ENCODE data around the gene CC2D2A.
"Not testable (repeated sequence)": the region's sequence is repeated elsewhere in the genome, so short reads cannot be mapped to it uniquely, and the experiment has no call there.

The CC2D2A gene

DNA sequence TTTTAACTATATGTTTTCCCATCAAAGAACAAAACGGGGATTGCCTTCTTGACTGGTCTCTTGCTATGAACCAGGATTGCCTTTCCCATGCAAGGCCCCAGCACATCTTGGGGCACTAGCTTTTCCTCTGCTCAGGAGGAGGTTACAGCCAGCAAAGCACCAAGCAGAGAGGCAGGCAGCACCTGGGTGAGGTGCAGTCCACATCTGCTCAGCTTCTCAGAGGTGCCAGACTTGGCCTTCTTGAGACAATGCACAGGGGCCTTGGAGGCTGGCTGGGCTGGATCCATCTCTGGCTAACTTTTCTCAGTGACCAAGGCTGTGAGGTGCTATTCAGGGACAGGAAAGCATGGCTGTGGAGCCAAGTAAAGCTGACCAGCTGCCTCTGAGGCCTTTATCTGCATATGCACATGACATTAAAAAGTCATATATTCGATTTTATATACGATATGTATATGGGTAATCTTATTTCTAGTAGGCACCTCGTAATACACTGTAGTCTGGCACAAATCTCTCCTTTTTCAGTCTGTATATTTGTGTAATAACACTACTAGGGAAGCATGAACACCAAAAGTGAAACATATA is 86.9 kb downstream of the CC2D2A start:
- DNase-seq: no peak

GRCh38 chr4:15557786-15558550 is 88.3 kb downstream of the CC2D2A start:
- DNase-seq: no peak

GRCh38 chr4:15558561-15558960 is 88.9 kb downstream of the CC2D2A start:
- no peak for DNase-seq

GRCh38 chr4:15562114-15562513 is 92.4 kb downstream of the CC2D2A start:
- peak in 20 of 58 donors; percentile 2 to 66 (median 16) for DNase-seq

DNA sequence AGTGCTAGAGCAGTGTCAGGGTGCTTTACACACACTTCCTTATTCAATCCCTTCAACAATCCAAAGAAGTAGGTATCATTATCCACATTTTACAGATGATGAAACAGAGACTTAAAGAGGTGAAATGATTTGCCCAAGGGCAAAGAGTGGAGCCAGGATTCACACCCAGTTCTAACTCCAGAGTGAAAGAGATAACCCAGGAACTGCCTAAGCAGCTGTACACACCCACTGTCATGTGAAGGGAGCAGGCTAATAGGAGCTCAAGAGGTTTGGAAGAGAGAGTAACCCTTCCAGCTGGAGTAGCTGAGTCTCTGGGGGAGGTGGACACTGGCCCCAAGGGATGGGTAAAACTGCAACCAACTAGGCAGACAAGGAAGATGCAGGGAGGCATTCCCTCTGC is 92.9 kb downstream of the CC2D2A start:
- DNase-seq: no peak

DNA sequence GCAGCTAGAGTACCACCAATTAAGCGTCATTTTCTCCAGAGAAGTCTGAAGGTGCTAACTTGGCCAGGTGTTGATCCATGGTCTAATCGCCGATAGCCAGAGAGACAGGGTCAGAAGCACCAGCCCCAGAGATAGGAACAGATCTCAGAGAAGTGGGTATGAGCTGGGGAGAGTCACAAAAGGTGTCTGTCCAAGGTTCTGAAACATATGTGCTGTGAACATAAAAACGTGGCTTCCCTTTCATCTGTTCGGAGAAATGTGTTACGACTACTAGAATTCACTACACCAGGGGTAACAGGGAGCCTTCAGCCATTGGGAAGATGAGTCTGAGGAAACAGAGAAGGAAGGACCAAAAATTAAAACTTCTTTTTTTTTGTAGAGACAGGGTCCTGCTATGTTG is 94.2 kb downstream of the CC2D2A start:
- no peak for DNase-seq

GRCh38 chr4:15568821-15569220 is 99.1 kb downstream of the CC2D2A start:
- no peak for DNase-seq

DNA sequence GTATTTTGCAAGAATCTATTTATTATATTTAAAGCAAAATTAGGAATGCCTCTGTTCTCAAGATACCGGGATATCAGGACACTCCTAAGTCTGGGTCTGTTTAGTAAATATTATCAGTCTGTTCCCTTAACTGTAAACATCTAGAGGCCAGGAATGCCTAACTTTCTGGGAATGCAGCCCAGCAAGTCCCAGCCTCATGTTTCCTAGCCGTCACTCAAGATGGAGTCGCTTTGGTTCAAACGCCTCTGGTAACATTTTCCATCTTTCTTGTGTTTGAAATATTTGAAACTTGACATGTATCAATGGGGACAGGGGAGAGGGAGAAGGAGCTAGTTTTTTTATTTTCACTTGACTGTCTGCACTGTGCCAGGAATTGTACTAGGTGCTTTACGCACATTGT is 100.1 kb downstream of the CC2D2A start:
- no peak for DNase-seq

- no peak for DNase-seq
These were observed 106.3 kb downstream of the CC2D2A start for GRCh38 chr4:15575966-15576365.

DNA sequence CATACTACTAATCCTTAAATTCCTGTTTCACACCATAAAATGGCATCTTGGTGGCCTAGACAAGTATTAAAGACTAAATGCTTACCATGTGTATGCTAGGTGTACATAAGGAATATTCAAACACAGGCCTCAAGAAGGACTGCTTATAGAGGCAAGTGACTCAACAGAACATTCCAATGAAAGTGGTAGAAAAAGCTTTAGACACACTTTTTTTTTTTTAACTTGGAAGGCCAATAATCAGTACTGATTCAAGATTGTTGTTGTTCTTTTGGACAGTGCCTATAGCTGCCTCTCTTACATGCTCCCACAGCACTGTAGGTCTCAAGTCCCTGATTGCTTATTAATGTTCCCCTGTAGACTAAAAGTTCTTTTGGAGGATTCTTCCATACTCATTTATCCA is 107.8 kb downstream of the CC2D2A start:
- no peak for DNase-seq

GRCh38 chr4:15584785-15585184 is 115.1 kb downstream of the CC2D2A start:
- DNase-seq: no peak

- no peak for DNase-seq
These were observed 115.6 kb downstream of the CC2D2A start for GRCh38 chr4:15585331-15585730.

- DNase-seq: no peak
These were observed 116.4 kb downstream of the CC2D2A start for GRCh38 chr4:15586066-15586465.

- no peak for DNase-seq
These were observed 118.0 kb downstream of the CC2D2A start for GRCh38 chr4:15587649-15588048.

DNA sequence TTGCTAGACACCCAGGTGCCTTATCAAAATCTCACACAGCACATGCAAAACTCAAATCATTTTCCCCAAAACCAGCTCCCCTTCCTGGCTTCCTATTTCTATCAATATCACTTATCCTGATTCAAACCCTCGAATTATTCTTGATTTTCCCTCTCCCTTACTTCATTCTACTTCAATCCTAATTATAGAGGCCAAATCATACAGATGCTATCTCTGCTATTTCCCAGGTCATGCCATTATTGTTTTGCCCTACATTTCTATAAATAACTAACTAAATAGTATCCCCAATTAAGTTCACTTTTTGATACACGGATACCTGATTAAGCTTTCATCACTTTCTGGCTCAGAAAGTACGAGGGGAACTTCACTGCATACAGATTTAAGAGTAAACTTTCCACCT is 123.1 kb downstream of the CC2D2A start:
- no peak for DNase-seq

GRCh38 chr4:15598644-15599043 is 129.0 kb downstream of the CC2D2A start:
- no peak for DNase-seq

DNA sequence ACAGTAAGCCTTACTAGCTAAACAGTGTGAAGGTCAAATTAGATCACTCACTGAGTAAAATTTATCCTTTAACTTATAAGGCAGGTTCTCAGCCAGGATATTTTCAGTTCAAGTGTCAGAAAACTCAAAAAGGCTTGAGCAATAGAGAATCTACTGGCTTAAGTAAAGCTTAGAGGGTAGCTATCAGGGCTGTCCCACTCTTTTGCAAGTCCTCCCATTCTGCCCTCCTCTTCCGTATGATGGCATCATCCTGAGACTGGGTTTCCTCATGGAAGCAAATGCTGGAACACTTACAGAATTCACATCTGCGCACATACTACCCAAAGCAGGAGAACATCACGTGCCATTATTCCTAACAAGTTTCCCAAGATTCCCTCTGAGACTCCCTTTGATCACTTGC is 130.5 kb downstream of the CC2D2A start:
- DNase-seq: no peak

GRCh38 chr4:15601862-15602261 is 132.2 kb downstream of the CC2D2A start:
- no peak for DNase-seq

- DNase-seq: no peak
These were observed 135.9 kb downstream of the CC2D2A start for GRCh38 chr4:15605537-15605936.

- no peak for DNase-seq
These were observed 141.2 kb downstream of the CC2D2A start for GRCh38 chr4:15610855-15611254.

GRCh38 chr4:15612136-15612535 is 142.5 kb downstream of the CC2D2A start:
- no peak for DNase-seq

DNA sequence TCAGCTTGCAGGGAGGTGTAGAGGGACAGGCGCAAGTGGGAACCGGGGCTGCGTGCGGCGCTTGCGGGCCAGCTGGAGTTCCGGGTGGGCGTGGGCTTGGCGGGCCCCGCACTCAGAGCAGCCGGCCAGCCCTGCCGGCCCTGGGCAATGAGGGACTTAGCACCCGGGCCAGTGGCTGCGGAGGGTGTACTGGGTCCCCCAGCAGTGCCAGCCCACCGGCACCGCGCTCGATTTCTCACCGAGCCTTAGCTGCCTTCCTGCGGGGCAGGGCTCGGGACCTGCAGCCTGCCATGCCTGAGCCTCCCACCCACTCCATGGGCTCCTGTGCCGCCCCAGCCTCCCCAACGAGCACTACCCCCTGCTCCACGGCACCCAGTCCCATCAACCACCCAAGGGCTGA is 145.2 kb downstream of the CC2D2A start:
- DNase-seq: not testable (repeated sequence)

DNA sequence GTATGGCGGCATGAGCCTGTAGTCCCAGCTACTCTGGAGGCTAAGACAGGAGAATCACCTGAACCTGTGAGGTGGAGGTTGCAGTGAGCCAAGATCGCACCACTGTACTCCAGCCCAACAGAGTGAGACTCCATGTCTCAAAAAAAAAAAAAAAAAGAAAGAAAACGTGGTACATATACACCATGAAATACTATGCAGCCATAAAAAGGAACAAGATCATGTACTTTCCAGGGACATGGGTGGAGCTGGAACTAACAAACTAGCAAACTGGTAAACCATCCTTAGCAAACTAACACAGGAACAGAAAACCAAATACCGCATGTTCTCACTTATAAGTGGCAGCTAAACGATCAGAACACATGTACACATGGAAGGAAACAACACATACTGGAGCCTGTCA is 147.7 kb downstream of the CC2D2A start:
- not testable (repeated sequence) for DNase-seq

All from anterior cingulate cortex (tissue), 58 donors.